GM21367 (cell line): ENCODE results near the gene ZNF765.
"Not testable (repeated sequence)": the region's sequence is repeated elsewhere in the genome, so short reads cannot be mapped to it uniquely, and the experiment has no call there.

Source experiments
- ATAC-seq: cut with Tn5 transposase; IDR thresholded peaks from one replicate; pipeline ENCODE4 v1.9.1; 2021; ENCODE audit not compliant: unreplicated experiment

ZNF765 gene

GRCh38 chr19:53394974-53395839 lies at the start of gene ZNF765:
ZNF765 (plus strand) TSS chr19:53395149; CDS start chr19:53398016, 2,867 bp downstream.
- peak; percentile 72 for ATAC-seq

GRCh38 chr19:53355739-53356138 lies 39.2 kb upstream of the ZNF765 start:
- ATAC-seq: no peak

GRCh38 chr19:53357821-53358581 lies 36.9 kb upstream of the ZNF765 start:
- no peak for ATAC-seq

- ATAC-seq: not testable (repeated sequence)
Observed at GRCh38 chr19:53360056-53360455, 34.9 kb upstream of the ZNF765 start.

GRCh38 chr19:53365134-53365898 lies 29.6 kb upstream of the ZNF765 start, which contains the start of gene ZNF525:
ZNF525 (plus strand) TSS chr19:53365705; CDS start chr19:53372282, 6,577 bp downstream.
- peak; percentile 82 for ATAC-seq

- peak; percentile 37 for ATAC-seq
Observed at GRCh38 chr19:53365899-53366493, 29.0 kb upstream of the ZNF765 start.

DNA sequence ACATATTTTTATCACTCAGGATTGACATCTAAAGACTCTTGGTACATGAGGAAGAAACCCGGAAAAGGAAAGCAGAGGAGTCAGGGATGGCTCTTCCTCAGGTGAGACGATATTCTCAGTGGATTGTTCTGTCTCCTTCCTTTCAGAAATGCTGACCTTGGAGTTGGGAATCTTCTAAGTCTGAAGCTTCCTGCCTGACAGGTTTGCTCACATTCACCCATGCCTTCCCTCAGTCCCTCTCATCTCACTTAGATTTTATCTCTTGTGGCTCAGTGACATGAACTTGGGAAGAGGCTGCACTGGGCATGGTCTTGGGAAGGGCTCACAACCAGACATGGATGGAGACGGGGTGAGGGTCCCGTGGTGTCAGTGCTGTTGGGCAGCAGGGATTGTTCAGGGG lies 22.8 kb upstream of the ZNF765 start:
- ATAC-seq: no peak

DNA sequence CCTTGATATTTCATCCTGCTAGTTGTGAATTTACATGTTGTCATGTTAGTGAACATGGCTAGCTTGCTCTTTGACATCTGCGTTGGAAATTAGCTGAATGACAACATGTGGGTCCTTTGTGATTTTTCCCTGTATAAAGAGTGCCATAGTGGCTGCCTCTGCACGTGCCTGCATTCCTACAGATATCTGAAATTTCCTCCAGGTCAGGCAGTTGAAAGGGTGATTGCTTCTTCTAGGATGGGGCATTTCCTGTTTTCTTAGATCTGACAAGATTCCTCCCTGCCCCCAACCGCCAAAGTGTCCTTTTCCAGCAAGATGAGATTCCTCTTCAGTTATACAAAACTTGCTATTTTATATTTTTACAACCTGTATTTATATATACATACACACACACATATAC lies 20.7 kb upstream of the ZNF765 start:
- no peak for ATAC-seq

DNA sequence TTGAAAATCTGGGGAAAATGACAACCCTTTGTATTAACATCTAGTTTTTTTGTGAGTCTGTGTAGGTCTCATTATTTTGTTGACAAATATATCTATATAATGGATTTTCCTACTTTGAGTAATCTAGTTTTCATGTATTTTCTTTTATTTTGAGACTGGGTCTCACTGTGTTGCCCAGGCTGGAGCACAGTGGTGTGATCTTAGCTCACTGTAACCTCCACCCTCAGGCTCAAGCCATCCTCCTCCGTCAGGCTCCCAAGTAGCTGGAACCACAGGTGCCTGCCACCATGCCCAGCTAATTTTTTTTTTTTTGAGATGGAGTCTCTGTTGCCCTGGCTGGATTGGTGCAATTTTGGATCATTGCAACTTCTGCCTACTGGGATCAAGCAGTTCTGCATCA lies 20.2 kb upstream of the ZNF765 start:
- no peak for ATAC-seq

DNA sequence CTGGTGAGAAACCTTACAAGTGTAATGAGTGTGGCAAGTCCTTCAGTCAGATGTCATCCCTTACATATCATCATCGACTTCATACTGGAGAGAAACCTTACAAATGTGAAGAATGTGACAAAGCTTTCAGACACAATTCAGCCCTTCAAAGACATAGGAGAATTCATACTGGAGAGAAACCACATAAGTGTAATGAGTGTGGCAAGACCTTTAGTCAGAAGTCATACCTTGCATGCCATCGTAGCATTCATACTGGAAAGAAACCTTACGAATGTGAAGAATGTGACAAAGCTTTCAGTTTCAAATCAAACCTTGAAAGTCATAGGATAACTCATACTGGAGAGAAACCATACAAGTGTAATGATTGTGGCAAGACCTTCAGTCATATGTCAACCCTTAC lies 13.6 kb upstream of the ZNF765 start:
- ATAC-seq: no peak

DNA sequence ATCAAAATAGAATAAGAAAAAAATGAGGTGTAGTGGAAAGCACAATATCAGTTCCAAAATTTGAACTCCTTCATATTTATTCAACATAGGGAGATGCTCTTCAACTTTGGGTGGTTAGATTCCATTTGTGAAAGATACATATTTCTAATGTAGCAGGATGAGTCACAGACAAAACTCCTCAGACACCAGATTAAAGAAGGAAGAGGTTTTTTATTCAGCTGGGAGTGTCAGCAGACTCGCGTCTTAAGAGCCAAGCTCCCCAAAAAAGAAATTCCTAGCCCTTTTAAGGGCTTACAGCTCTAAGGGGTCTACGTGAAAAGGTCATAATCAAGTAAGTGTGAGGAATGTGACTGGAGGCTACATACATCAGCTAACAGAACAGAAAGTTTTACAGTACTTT lies 6.8 kb upstream of the ZNF765 start:
- ATAC-seq: no peak

GRCh38 chr19:53388904-53389303 lies 6.0 kb upstream of the ZNF765 start:
- no peak for ATAC-seq

- ATAC-seq: no peak
Observed at GRCh38 chr19:53389571-53389970, 5.4 kb upstream of the ZNF765 start.

- ATAC-seq: no peak
Observed at GRCh38 chr19:53389978-53390377, 5.0 kb upstream of the ZNF765 start.

- no peak for ATAC-seq
Observed at GRCh38 chr19:53394522-53394973, 401 bp upstream of the ZNF765 start.

DNA sequence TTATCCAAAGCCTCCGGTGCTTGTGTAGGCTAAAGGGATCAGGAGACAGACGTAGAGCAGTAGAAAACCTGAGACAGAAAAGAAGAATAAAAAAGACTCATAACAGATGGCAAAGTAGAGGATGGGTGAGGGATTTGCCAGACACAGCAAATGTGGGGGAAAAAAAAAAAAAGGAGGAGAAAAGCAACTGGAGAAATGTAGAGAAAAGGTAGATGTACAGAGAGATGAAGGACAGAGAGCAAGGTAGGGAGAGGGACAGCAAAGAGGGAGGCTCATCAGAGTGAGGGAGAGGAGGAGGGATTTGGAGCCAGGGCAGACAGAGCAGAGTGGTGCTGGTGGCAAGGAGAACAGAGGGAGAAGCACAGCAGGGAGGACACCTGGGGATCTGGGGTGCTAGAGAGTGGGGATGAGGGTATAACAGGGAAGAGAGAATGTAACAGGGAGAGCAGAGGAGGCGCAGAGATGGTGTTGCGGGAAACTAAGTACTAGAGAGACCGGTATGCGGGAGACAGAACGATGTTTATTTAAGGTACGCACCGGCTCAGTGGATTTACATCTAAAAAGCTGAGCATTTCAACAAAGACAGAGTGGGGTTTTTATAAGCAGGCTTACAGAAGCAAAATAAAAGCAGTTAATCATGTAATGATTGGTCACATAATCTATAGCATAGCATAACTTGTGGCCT lies 1.0 kb downstream of the ZNF765 start:
- ATAC-seq: not testable (repeated sequence)

DNA sequence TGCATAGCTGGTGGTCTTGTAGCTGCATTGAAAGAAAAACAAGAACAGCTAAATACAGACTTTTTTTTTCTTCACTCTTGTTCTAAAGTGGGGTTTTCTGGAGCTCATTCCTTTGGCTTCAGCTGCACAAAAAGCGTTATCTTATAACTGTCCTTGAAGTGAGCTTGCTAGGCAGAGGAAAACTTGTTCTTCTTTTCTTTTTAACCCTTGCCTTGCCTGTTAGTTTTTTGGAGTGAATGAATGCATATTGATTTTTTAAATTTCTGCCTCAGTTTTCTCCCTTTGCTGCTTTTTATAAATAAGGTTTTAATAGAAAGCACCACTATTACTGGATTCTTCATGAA lies 1.5 kb downstream of the ZNF765 start:
- no peak for ATAC-seq

DNA sequence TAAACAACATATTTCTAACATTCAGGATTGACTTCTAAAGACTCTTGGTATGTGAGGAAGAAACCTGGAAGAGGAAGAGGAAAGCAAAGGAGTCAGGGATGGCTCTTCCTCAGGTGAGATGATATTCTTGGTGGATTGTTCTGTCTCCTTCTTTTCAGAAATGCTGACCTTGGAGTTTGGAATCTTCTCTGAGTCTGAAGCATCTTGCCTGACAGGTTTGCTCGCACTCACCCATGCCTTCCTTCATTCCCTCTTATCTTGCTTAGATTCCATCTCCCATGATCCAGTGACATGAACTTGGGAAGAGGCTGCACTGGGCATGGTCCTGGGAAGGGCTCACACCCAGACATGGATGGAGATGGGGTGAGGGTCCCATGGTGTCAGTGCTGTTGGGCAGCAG lies 3.0 kb downstream of the ZNF765 start:
- ATAC-seq: not testable (repeated sequence)

GRCh38 chr19:53409505-53410204 lies 14.7 kb downstream of the ZNF765 start:
- ATAC-seq: no peak
